ENCODE data around the gene C1QTNF1.

The C1QTNF1 gene

DNA sequence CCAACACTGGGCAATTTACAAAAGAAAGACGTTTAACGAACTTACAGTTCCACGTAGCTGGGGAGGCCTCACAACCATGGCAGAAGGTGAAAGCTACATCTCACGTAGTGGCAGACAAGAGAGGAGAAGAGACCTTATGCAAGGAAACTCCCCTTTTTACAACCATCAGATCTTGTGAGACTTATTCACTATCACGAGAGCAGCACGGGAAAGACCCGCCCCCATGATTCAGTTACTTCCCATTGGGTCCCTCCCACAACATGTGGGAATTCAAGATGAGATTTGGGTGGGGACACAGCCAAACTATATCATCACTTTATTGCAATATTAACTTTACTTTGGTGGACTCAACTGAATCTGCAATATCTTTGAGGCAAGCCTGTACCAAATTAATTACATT lies 38.7 kb downstream of the C1QTNF1 start:
- TF ChIP-seq, protein P1, sequence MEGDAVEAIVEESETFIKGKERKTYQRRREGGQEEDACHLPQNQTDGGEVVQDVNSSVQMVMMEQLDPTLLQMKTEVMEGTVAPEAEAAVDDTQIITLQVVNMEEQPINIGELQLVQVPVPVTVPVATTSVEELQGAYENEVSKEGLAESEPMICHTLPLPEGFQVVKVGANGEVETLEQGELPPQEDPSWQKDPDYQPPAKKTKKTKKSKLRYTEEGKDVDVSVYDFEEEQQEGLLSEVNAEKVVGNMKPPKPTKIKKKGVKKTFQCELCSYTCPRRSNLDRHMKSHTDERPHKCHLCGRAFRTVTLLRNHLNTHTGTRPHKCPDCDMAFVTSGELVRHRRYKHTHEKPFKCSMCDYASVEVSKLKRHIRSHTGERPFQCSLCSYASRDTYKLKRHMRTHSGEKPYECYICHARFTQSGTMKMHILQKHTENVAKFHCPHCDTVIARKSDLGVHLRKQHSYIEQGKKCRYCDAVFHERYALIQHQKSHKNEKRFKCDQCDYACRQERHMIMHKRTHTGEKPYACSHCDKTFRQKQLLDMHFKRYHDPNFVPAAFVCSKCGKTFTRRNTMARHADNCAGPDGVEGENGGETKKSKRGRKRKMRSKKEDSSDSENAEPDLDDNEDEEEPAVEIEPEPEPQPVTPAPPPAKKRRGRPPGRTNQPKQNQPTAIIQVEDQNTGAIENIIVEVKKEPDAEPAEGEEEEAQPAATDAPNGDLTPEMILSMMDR (IDR thresholded peaks at IDR 0.05): no peak

DNA sequence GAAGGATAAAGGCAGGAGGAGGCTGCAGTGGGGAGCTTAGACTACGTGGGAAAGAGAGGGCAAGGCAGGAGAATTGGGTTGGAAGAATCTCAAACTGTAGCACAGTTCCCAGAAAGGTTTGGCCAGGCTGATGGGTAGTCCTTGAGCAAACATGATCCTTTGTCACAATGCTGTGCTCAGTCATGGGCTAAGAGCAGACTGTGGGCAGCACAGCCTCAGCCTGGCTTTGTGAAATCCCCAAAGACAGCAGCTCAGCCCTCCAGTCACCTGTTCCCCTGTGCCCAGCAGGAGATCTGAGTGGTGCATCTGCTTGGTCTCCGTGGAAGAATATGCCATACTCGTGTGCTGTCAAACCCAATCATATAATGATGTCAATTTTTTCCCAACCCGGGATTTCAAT lies 40.1 kb downstream of the C1QTNF1 start:
- TF ChIP-seq, protein P1 (IDR thresholded peaks at IDR 0.05): no peak

DNA sequence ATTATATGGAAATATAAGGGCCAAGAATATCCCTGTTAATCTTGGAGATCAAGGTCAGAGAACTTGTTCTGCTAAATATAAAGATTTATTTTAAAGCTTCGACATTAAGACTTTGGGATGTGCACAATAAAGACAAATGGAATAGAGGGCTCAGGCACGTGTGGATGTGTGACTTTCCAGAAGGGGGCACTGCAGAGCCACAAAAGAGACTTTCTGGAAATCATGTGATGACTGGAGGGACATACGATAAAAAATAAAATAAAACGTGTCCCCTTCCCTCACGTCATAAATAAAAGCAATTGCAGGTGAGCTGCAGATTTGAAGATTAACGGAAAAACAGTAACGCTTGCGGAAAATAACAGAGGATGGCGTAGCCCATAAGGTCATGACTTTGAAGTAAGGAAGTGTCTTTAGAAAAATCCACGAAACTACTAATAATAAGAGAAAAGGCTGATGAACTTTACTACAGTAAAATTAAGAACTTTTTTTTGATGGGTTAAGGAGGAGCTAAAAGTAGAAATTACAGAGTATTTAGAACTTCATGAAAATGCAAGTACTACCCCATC lies 41.2 kb downstream of the C1QTNF1 start:
- TF ChIP-seq, protein P1 (IDR thresholded peaks at IDR 0.05): peak; percentile 63

- TF ChIP-seq, protein P1 (IDR thresholded peaks at IDR 0.05): no peak
These were observed 43.0 kb downstream of the C1QTNF1 start for GRCh38 chr17:79066963-79067362.

- TF ChIP-seq, protein P1 (IDR thresholded peaks at IDR 0.05): no peak
These were observed 46.4 kb downstream of the C1QTNF1 start for GRCh38 chr17:79070266-79070880.

DNA sequence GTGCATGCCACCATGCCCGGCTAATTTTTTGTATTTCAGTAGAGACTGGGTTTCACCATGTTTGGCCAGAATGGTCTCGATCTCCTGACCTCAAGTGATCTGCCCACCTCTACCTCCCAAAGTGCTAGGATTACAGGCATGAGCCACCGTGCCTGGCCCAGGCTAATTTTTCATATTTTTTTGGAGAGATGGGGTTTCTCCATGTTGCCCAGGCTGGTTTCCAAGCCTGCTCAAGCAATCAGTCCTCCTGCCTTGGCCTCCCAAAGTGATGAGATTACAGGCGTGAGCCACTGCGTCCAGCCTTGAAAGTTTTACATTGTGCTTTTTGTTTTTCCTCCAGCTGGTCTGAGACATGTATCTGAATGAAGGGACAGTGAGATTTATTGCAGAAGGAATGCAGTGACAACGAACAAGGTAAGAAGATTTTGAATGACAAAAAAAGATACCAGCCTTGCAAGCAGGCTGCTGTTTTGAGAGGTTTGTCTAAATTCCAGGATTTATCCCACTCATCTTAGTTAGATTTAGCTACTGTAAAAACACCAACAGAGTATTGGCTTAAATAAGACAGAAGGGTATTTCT lies 47.3 kb downstream of the C1QTNF1 start:
- TF ChIP-seq, protein P1 (IDR thresholded peaks at IDR 0.05): no peak

DNA sequence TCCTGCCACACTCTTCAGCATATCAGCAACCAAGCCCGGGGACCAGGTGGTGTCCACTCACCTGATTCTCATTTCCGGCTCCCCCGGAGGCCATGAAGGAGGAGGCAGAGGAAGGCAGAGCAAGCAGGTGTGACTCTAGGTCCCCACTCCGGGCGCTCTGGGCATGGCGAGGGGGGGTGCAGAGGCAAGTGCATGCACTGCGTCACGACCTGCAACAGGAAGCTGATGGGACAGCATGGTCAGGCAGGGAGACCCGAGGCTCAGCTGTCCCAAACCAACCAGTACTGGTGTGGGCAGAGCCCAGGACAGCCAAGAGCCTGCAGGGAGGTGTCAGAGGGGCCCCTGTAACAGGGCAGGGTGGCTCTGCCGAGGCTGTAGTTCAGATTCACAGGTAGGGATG lies 48.6 kb downstream of the C1QTNF1 start:
- TF ChIP-seq, protein P1 (IDR thresholded peaks at IDR 0.05): no peak
